Keratinocyte (primary cell): ENCODE data around the gene CEP164.

ENCODE experiments used
- EZH2 ChIP-seq: IDR thresholded peaks from one replicate; pipeline ENCODE4 v1.6.1; 2012; ENCODE audit warnings: inconsistent platforms, mild to moderate bottlenecking, low read length, moderate library complexity
- TF ChIP-seq, protein P1 (sequence below), 3 experiments: IDR thresholded peaks in 1 of 3; conservative IDR thresholded peaks in 1 of 3; optimal IDR thresholded peaks in 1 of 3; 2 replicates in 2 of 3; 3 replicates in 1 of 3; pipeline versions ENCODE3 to v1.5.1; 2011; ENCODE audit warnings: low read length in 3 of 3, mild to moderate bottlenecking in 3 of 3, moderate library complexity in 2 of 3, control low read depth in 1 of 3, inconsistent platforms in 1 of 3; ENCODE audit not compliant: insufficient read depth in 2 of 3; ENCODE audit errors: extremely low read depth in 1 of 3

DNA sequence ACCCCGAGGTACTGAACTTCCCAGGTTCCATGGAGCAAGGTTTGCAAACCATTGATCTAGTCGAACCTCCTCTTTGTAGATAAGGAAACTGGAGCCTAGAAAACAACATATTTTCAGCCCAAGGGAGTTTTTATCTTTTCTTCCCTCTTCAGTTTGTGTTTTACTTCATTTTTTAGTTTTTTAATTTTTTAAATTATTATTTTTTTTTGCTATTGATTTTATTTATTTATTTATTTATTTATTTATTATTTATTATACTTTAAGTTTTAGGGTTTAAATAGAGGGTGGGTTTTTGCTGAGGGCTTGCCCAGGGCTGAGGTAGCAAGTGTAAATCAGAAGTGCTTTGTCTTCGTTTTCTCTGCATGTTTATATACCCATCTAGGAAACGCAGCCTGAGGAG lies 26.9 kb downstream of the CEP164 start:
- TF ChIP-seq, protein P1, sequence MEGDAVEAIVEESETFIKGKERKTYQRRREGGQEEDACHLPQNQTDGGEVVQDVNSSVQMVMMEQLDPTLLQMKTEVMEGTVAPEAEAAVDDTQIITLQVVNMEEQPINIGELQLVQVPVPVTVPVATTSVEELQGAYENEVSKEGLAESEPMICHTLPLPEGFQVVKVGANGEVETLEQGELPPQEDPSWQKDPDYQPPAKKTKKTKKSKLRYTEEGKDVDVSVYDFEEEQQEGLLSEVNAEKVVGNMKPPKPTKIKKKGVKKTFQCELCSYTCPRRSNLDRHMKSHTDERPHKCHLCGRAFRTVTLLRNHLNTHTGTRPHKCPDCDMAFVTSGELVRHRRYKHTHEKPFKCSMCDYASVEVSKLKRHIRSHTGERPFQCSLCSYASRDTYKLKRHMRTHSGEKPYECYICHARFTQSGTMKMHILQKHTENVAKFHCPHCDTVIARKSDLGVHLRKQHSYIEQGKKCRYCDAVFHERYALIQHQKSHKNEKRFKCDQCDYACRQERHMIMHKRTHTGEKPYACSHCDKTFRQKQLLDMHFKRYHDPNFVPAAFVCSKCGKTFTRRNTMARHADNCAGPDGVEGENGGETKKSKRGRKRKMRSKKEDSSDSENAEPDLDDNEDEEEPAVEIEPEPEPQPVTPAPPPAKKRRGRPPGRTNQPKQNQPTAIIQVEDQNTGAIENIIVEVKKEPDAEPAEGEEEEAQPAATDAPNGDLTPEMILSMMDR (optimal IDR thresholded peaks at IDR 0.05 in 1 of 3, IDR thresholded peaks at IDR 0.05 in 1 of 3, conservative IDR thresholded peaks at IDR 0.05 in 1 of 3; ENCODE audit: extremely low read depth in 1 of 3, insufficient read depth in 2 of 3, low read length in 3 of 3): no peak
- no peak for TF ChIP-seq EZH2
